ENCODE data around the gene TRH. TPM values are rescaled to one million over a fixed set of nuclear protein-coding genes. Genes with fewer than 3 reads are reported as not detected.
"Not testable (repeated sequence)": the region's sequence is repeated elsewhere in the genome, so short reads cannot be mapped to it uniquely, and the experiment has no call there.

TRH gene
- polyA plus RNA-seq, 1 experiment = not detected

GRCh38 chr3:130010556-130010955 is 36.0 kb downstream of the TRH start:
- Histone ChIP-seq H3K27me3 (ENCODE audit: control insufficient read depth, insufficient read depth, low read length) (peaks cover 5% of the 10 kb centered on the region), H3K9me3 (ENCODE audit: control insufficient read depth, insufficient read depth, low read length) (no peaks in the 10 kb centered on the region; the same call in 1 of the 2 replicates), H3K4me3 (ENCODE audit: low read depth, low read length) (no peak overlapping the region), H3K27ac (ENCODE audit: low read depth, low read length) (no peak overlapping the region)
- CTCF ChIA-PET = no interaction called here
- DNase-seq (ENCODE audit: low read depth, low spot score) = no peak
- TF ChIP-seq CTCF (IDR thresholded peaks at IDR 0.05; ENCODE audit: low read depth, low read length) = no peak
- POLR2A ChIA-PET = no interaction called here

GRCh38 chr3:130012108-130012507 is 37.6 kb downstream of the TRH start:
- H3K4me3 ChIP-seq (ENCODE audit: low read depth, low read length); DNase-seq (ENCODE audit: low read depth, low spot score); H3K27me3 ChIP-seq (ENCODE audit: control insufficient read depth, insufficient read depth, low read length); H3K9me3 ChIP-seq (ENCODE audit: control insufficient read depth, insufficient read depth, low read length); POLR2A ChIA-PET; CTCF ChIA-PET; H3K27ac ChIP-seq (ENCODE audit: low read depth, low read length): not testable (repeated sequence)

GRCh38 chr3:130013246-130013645 is 38.7 kb downstream of the TRH start:
- H3K4me3 ChIP-seq (ENCODE audit: low read depth, low read length); H3K9me3 ChIP-seq (ENCODE audit: control insufficient read depth, insufficient read depth, low read length); DNase-seq (ENCODE audit: low read depth, low spot score); CTCF ChIA-PET; H3K27ac ChIP-seq (ENCODE audit: low read depth, low read length); POLR2A ChIA-PET; H3K27me3 ChIP-seq (ENCODE audit: control insufficient read depth, insufficient read depth, low read length): not testable (repeated sequence)

- POLR2A ChIA-PET = no interaction called here
- no peak for TF ChIP-seq CTCF (IDR thresholded peaks at IDR 0.05; ENCODE audit: low read depth, low read length)
- CTCF ChIA-PET = no interaction called here
- Histone ChIP-seq H3K4me3 (ENCODE audit: low read depth, low read length) (no peak overlapping the region), H3K9me3 (ENCODE audit: control insufficient read depth, insufficient read depth, low read length) (no peaks in the 10 kb centered on the region; the same call in 1 of the 2 replicates), H3K27ac (ENCODE audit: low read depth, low read length) (no peak overlapping the region), H3K27me3 (ENCODE audit: control insufficient read depth, insufficient read depth, low read length) (no peaks in the 10 kb centered on the region)
- peak; percentile 18 for DNase-seq (ENCODE audit: low read depth, low spot score)
Measured at GRCh38 chr3:130014526-130014925, 40.0 kb downstream of the TRH start.

- DNase-seq (ENCODE audit: low read depth, low spot score); POLR2A ChIA-PET; H3K4me3 ChIP-seq (ENCODE audit: low read depth, low read length); CTCF ChIA-PET; H3K9me3 ChIP-seq (ENCODE audit: control insufficient read depth, insufficient read depth, low read length); H3K27ac ChIP-seq (ENCODE audit: low read depth, low read length); H3K27me3 ChIP-seq (ENCODE audit: control insufficient read depth, insufficient read depth, low read length): not testable (repeated sequence)
Measured at GRCh38 chr3:130017661-130018060, 43.1 kb downstream of the TRH start.

GRCh38 chr3:130026146-130026829 is 51.8 kb downstream of the TRH start:
- POLR2A ChIA-PET; H3K27ac ChIP-seq (ENCODE audit: low read depth, low read length); CTCF ChIA-PET; DNase-seq (ENCODE audit: low read depth, low spot score); H3K4me3 ChIP-seq (ENCODE audit: low read depth, low read length); H3K27me3 ChIP-seq (ENCODE audit: control insufficient read depth, insufficient read depth, low read length); H3K9me3 ChIP-seq (ENCODE audit: control insufficient read depth, insufficient read depth, low read length): not testable (repeated sequence)

GRCh38 chr3:130027437-130027836 is 52.9 kb downstream of the TRH start:
- H3K4me3 ChIP-seq (ENCODE audit: low read depth, low read length); CTCF ChIA-PET; H3K27me3 ChIP-seq (ENCODE audit: control insufficient read depth, insufficient read depth, low read length); DNase-seq (ENCODE audit: low read depth, low spot score); POLR2A ChIA-PET; H3K27ac ChIP-seq (ENCODE audit: low read depth, low read length); H3K9me3 ChIP-seq (ENCODE audit: control insufficient read depth, insufficient read depth, low read length): not testable (repeated sequence)

Other genes with a start within 250 kb of the TRH start
- 10.9 and 14.1 TPM in 2 replicates for gene TMCC1, start 81.0 kb upstream of the TRH start, polyA plus RNA-seq (2011; rRNA removed)
- gene ALG1L2, start 107.1 kb downstream of the TRH start, polyA plus RNA-seq (2011; rRNA removed) = 0.29 TPM in 1 of 2 replicates, not detected in the other

All from AG04450 (cell line).